GM12878 (cell line): ENCODE measurements around the gene DYSF. TPM values are rescaled to one million over a fixed set of nuclear protein-coding genes. Genes with fewer than 3 reads are reported as not detected.

Experiments
- ATAC-seq: fragments of 200-7000 bp; cut with Tn5 transposase; 3 replicates; pipeline ENCODE4 v1.9.1; 2020; ENCODE audit warnings: mild to moderate bottlenecking, moderate library complexity
- BruUV-seq: library from RNA; stranded (reverse); fragments of 400-500 nt; replicated peaks from 2 replicates; lab custom pipeline; 2021; lab: Mats Ljungman, UMichigan
- CTCF ChIA-PET: fragments of 300-600 bp; sonication (Branson Sonifier 250); formaldehyde crosslinking; extraction: SDS; loops from one replicate; lab custom pipeline; 2021; ENCODE audit warnings: inconsistent platforms; lab: Yijun Ruan, JAX
- POLR2A ChIA-PET: fragments of 350-600 bp; formaldehyde crosslinking; extraction: SDS; loops from one replicate; lab custom pipeline; 2021; ENCODE audit warnings: inconsistent platforms; lab: Charles Lee
- RAD21 ChIA-PET: fragments of 300-600 bp; sonication (Branson Sonifier 250); formaldehyde crosslinking; loops from one replicate; lab custom pipeline; 2023; ENCODE audit warnings: antibody characterized with exemption; ENCODE audit not compliant: unreplicated experiment; lab: Charles Lee
- SMC1A ChIA-PET: fragments of 300-600 bp; sonication (Branson Sonifier 250); formaldehyde crosslinking; loops from one replicate; lab custom pipeline; 2023; ENCODE audit not compliant: unreplicated experiment, uncharacterized antibody; lab: Charles Lee
- DNase-seq: peaks from one replicate; pipeline ENCODE4 v3.0.0-alpha.2; 2011; ENCODE audit warnings: low read depth, low spot score
- FAIRE-seq: peaks from 3 replicates; lab custom pipeline; 2011; peaks lifted over from hg19 to GRCh38; lab: Jason Lieb, UNC
- H2AFZ ChIP-seq: 2 replicates; pipeline ENCODE4 v1.6.0; 2011; ENCODE audit warnings: low read depth, low read length, control low read depth; ENCODE audit not compliant: control insufficient read depth
- H3K27ac ChIP-seq: 2 replicates; pipeline ENCODE4 v1.5.1; 2011; ENCODE audit warnings: control low read depth; ENCODE audit not compliant: control insufficient read depth, insufficient read depth
- H3K27me3 ChIP-seq, 2 experiments: replicated peaks in 1 of 2; 2 replicates each; pipeline versions ENCODE4 v1.6.0 to v1.6.1; 2011; ENCODE audit warnings: low read length in 1 of 2; ENCODE audit not compliant: control insufficient read depth in 2 of 2, insufficient read depth in 2 of 2
- H3K36me3 ChIP-seq, 2 experiments: 2 replicates each; pipeline ENCODE4 v1.5.1; 2011; ENCODE audit warnings: low read length in 1 of 2; ENCODE audit not compliant: control insufficient read depth in 2 of 2, insufficient read depth in 2 of 2
- H3K4me1 ChIP-seq: 2 replicates; pipeline ENCODE4 v1.6.1; 2011; ENCODE audit warnings: mild to moderate bottlenecking, low read length, moderate library complexity, mixed read lengths; ENCODE audit not compliant: control insufficient read depth, insufficient read depth
- H3K4me2 ChIP-seq: 2 replicates; pipeline ENCODE4 v1.6.0; 2011; ENCODE audit warnings: control low read depth; ENCODE audit not compliant: control insufficient read depth, insufficient read depth
- H3K4me3 ChIP-seq: fragments of 200-600 bp; sonication (generic); 2 replicates; pipeline ENCODE4 v1.5.1; 2016
- H3K79me2 ChIP-seq: 2 replicates; pipeline ENCODE4 v1.6.0; 2011; ENCODE audit warnings: low read length; ENCODE audit not compliant: control insufficient read depth, insufficient read depth
- H3K9ac ChIP-seq: 2 replicates; pipeline ENCODE4 v1.8.0; 2011; ENCODE audit warnings: low read length, control low read depth, mixed read lengths; ENCODE audit not compliant: control insufficient read depth, insufficient read depth
- H3K9me3 ChIP-seq: replicated peaks from 3 replicates; pipeline ENCODE4 v1.5.1; 2011; ENCODE audit warnings: mild to moderate bottlenecking, low read length; ENCODE audit not compliant: control insufficient read depth, insufficient read depth
- H4K20me1 ChIP-seq: 2 replicates; pipeline ENCODE4 v1.6.0; 2011; ENCODE audit not compliant: control insufficient read depth, insufficient read depth
- BCL11A ChIP-seq: IDR thresholded peaks from 2 replicates; pipeline ENCODE4 v1.6.1; 2011; ENCODE audit warnings: low read depth, low read length
- CHD2 ChIP-seq: IDR thresholded peaks from 2 replicates; pipeline ENCODE4 v1.6.1; 2011; ENCODE audit warnings: low read depth, low read length, improper control_type of control experiment, borderline replicate concordance
- IRF3 ChIP-seq: fragments of 450-650 bp; IDR thresholded peaks from 2 replicates; pipeline ENCODE4 v1.6.1; 2014; ENCODE audit warnings: mild to moderate bottlenecking
- KAT2A ChIP-seq: conservative IDR thresholded peaks from 2 replicates; pipeline ENCODE4 v1.6.1; 2011; ENCODE audit warnings: low read depth, low read length; ENCODE audit not compliant: control insufficient read depth
- MYC ChIP-seq: IDR thresholded peaks from 2 replicates; pipeline ENCODE4 v1.6.1; 2011; ENCODE audit warnings: mild to moderate bottlenecking, low read length, moderate library complexity, inconsistent platforms; ENCODE audit not compliant: insufficient read depth, insufficient replicate concordance, insufficient read length, severe bottlenecking
- RELA ChIP-seq: fragments of 450-650 bp; IDR thresholded peaks from 2 replicates; pipeline ENCODE4 v1.8.0; 2014; ENCODE audit warnings: borderline replicate concordance; ENCODE audit not compliant: partially characterized antibody
- SPI1 ChIP-seq: IDR thresholded peaks from 2 replicates; pipeline ENCODE4 v1.6.1; 2011; ENCODE audit warnings: low read depth, mild to moderate bottlenecking, low read length, moderate library complexity, borderline replicate concordance; ENCODE audit not compliant: insufficient read depth
- STAT3 ChIP-seq: IDR thresholded peaks from 2 replicates; pipeline ENCODE4 v1.6.1; 2011; ENCODE audit warnings: low read depth, low read length, improper control_type of control experiment
- TCF7 ChIP-seq: IDR thresholded peaks from 2 replicates; pipeline ENCODE4 v1.6.1; 2014; ENCODE audit warnings: antibody characterized with exemption, borderline replicate concordance
- ZZZ3 ChIP-seq: IDR thresholded peaks from 2 replicates; pipeline ENCODE4 v1.6.1; 2011; ENCODE audit warnings: low read depth; ENCODE audit not compliant: control insufficient read depth, insufficient read length
- WGBS: methylation state at CpG from one replicate; pipeline ENCODE4 v1.1.6; 2016; ENCODE audit warnings: low lambda C conversion rate; ENCODE audit not compliant: insufficient replicate concordance, insufficient coverage; ENCODE audit errors: missing lambda C conversion rate; 5-methylcytosine and 5-hydroxymethylcytosine counted together
- in situ Hi-C: fragments of 300-500 bp; cut with MboI; formaldehyde crosslinking; loops from 9 replicates; pipeline ENCODE4 v1.14.3; 2018; ENCODE audit warnings: mixed read lengths
- intact Hi-C: fragments of 100-400 bp; cut with micrococcal nuclease; formaldehyde crosslinking; loops from one replicate; pipeline ENCODE4 v1.14.2; 2022; ENCODE audit not compliant: unreplicated experiment
- polyA plus RNA-seq, 11 experiments: library from polyadenylated mRNA; depleted of rRNA in 4 of 11; unstranded in 6 of 11; stranded (reverse) in 5 of 11; fragments of >200 nt; fragmentation: Nextera tagmentation in 4 of 11; fragmentation: Illumina TruSeq in 1 of 11; extraction: Ambion mirVana in 4 of 11; extraction: Trizol in 1 of 11; gene quantifications; 1 replicate in 1 of 11; 2 replicates in 10 of 11; pipeline versions ENCODE4 v1.2.1 to v1.2.3, GENCODE V29; 2011 to 2016; ENCODE audit warnings: inconsistent platforms in 2 of 11, missing spikeins in 2 of 11, low read depth in 1 of 11
- total RNA-seq, 4 experiments: library from RNA; depleted of rRNA in 3 of 4; stranded (reverse); fragments of >200 nt in 3 of 4; fragmentation: Illumina TruSeq in 1 of 4; extraction: Trizol in 1 of 4; gene quantifications; 2 replicates each; pipeline versions ENCODE4 v1.2.1 to v1.2.3, GENCODE V29; 2013 to 2021
- TF ChIP-seq, protein P1 (sequence below): fragments of 450-650 bp; IDR thresholded peaks from 2 replicates; pipeline ENCODE4 v1.6.1; 2016; ENCODE audit warnings: mild to moderate bottlenecking

DYSF gene
- total and polyA plus RNA-seq, 10 of the 15 experiments (the other 5 are each of a cell fraction or from before 2014, with no cell fraction given), result under 0.01 to 0.15 (median 0.03) TPM; not detected in 7

- H3K4me2 ChIP-seq, result no peak overlapping the region
- intact Hi-C loops (no loop called here), in situ Hi-C loops (no loop called here)
- no peak overlapping the region for H2AFZ ChIP-seq
- ChIA-PET POLR2A (no interaction called here), SMC1A (no interaction called here), RAD21 (no interaction called here), CTCF (interaction anchor here (0.8 kb wide), 1 partner anchor 1022 kb away, joined by 4 read pairs; no protein-coding TSS in a partner anchor)
- TF ChIP-seq, protein P1, sequence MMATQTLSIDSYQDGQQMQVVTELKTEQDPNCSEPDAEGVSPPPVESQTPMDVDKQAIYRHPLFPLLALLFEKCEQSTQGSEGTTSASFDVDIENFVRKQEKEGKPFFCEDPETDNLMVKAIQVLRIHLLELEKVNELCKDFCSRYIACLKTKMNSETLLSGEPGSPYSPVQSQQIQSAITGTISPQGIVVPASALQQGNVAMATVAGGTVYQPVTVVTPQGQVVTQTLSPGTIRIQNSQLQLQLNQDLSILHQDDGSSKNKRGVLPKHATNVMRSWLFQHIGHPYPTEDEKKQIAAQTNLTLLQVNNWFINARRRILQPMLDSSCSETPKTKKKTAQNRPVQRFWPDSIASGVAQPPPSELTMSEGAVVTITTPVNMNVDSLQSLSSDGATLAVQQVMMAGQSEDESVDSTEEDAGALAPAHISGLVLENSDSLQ, result no peak
- TF ChIP-seq BCL11A (no peak), STAT3 (no peak), KAT2A (no peak), MYC (no peak), SPI1 (no peak), TCF7 (no peak), CHD2 (no peak), RELA (no peak), IRF3 (no peak), ZZZ3 (no peak)
- H3K36me3 ChIP-seq, result no peaks in the 10 kb centered on the region
- ATAC-seq (no peak), DNase-seq (no peak), FAIRE-seq (no peak)
- H3K27me3 ChIP-seq, result no peaks in the 10 kb centered on the region; a peak in 2 of 4 replicates
- no peak overlapping the region for H3K4me3 ChIP-seq
- no peaks in the 10 kb centered on the region for H3K9me3 ChIP-seq
- H3K4me1 ChIP-seq, result no peaks in the 10 kb centered on the region
- H4K20me1 ChIP-seq, result no peaks in the 10 kb centered on the region
- 21% methylated on average over 6 of the region's 6 CpGs for WGBS
- H3K9ac ChIP-seq, result no peak overlapping the region
- no peaks in the 10 kb centered on the region for H3K79me2 ChIP-seq
- no peak overlapping the region for H3K27ac ChIP-seq
- BruUV-seq, result no TSS peak
These were observed 104.0 kb downstream of the DYSF start for GRCh38 chr2:71557321-71557720.
